GM21723 (cell line): ENCODE data around the gene CXXC5.
"Not testable (repeated sequence)": the region's sequence is repeated elsewhere in the genome, so short reads cannot be mapped to it uniquely, and the experiment has no call there.

Experiments
- ATAC-seq: cut with Tn5 transposase; IDR thresholded peaks from one replicate; pipeline ENCODE4 v1.9.1; 2021; ENCODE audit warnings: mild to moderate bottlenecking, moderate library complexity; ENCODE audit not compliant: unreplicated experiment

CXXC5 gene

DNA sequence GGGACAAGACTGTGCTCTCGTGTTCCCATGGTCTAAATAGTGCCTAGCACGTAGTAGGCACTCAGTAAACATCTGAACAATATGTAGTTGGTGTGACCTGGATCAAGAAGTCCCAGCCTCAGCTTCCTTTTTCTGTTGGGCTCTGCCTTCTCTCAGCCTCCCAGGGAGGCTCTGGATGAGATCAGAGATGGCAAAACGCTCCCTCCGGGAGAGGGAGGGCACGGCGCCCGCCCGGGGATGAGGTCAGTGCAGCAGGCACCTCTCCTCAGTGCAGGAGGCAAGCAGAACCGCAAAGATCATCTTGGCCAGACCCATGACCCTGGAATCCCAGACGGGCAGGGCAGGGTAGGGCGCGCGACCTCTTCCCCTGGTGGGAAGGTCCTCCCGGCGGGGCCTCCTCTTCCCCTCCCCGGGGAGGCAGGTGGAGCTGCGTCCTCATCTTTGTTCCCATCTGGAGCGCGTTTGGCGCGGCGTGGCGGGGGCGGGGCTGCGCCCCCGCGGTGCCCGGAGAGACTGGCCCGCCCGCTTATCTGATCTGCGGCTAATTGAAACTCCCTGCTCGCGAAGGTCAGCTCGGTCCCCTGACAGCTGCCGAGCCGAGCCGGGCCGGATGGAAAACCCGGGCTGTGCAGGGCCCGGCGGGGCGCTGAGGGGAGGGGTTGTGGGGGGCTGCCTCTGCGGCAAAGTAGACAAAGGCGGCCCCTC, 60.9 kb downstream of the CXXC5 start:
- ATAC-seq, result no peak

DNA sequence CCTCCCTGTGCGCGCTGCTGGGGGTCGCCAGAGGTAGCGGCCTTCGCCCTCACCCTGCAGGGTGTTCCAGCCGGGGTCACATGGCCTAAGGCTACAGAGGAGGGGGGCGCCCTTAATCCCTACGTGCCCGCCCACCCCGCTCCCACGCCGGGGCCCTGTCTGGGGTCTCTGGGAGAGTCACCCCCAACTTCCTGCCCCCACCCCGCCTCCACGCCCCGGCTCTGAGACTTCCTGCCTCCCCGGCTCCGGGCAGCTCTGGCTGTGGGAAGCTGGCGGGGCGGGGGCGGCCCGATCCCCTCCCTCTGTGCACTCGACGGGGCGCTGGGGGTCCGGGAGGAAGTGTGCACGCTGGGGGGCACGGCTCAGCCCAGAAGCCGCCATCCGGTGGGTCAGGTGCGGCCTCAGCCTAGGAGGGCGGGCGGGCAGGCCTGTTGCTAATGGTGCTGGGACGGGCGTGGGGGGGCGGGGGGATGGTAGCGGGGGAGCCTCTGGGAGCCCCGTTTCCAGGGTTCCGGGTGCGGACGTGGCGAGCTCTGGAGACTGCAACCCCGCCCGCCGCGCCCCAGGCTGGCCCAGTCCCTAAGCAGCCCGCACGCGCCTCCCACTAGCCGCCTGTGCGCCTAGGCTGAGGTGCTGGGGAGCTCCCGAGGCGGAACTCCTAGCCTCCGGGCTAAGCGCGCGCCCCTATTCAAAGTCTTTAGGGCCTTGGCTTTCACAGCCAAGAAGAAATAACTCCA, 61.6 kb downstream of the CXXC5 start:
- ATAC-seq, result no peak

DNA sequence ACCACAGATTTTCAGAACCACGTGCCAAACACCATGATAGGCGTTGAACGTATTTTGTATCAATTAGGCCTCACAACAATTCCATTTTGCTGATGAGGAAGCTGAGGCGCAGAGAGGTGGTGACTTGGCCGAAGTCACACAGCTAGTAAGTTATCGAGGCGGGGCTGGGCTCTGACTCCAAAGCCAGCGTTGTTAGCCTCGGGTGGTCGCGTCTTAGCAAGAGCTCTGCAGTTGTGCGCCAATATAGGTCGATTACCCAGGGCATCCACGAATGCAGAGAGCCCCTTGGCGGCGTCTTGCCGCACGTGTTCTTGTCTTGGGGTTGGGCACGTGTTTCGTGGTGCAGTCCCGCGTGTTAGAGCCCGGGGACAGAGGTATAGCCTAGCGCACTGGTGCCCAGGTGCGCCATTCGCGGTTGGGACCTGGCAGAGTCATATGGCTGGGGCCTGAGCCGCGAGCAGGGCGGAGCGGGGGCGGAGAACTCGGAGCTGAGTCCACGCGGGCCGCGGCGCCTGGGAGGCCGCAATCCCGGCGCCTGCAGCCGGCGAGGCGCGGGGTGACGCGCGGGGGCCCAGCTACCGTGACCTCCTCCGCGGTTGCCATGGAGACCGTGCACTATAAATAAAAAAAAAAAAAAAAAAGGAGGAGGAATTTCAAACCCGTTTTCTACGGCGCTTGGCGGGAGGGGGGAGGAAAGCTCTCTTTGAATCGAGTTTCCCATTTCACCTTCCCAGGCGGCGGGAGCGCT, 62.3 kb downstream of the CXXC5 start:
- ATAC-seq, result peak; percentile 30

DNA sequence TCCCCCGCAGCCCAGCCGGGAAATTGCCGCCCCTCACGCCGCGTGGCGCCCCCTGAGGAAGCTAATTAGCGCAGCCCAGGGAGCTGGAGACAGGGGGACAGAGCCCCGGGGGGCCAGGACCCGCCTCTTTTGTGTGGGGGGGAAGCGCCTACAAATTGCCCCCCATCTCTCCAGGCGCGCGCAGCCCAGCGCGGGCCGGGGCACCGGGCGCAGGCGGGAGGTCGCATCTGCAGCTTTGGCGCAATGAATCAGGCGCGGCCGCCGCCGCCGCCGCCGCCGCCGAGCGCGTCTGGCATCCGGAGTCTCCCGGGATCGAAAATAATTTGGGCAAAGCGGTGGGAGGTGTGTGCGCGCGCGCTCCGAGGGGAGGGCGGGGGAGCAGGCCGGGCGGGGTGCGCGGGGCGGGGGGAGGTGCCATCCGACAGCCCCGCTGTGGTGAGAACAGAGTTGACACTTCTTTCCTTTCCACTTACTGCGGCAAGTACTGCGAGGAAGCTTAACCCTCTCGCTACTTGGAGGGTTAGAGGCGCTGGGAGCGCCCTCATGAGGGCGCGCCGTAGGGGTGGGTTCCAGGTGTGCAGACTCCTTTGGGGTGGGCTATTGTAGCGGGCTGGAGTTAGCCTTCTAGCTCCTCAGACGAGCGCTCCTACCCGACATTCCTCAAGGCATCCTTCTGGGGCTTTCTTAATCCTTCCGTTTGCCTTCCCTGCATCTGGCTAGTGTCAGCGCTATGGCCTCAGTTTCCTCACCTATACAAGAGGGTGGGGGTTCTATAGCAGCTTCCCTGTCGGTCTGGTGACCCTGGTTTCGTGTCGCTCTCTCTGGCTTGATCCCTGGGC, 63.1 kb downstream of the CXXC5 start:
- peak; percentile 53 for ATAC-seq

DNA sequence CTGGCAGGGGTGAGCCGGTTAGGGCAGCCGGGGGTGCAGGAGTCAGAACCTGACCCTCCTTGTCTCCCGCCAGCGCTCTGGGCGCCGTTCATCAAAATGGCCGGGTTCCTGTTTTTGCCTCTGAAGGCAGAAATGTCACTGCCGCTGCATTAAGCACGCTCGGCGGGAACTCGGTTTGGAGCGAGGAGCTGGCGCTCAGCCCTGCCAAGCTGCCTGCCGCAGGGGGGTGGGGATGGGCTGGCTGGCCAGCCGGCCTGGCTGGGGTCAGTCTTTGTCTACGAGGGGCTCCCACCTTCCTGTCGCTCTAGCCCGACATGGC, 63.7 kb downstream of the CXXC5 start:
- no peak for ATAC-seq

DNA sequence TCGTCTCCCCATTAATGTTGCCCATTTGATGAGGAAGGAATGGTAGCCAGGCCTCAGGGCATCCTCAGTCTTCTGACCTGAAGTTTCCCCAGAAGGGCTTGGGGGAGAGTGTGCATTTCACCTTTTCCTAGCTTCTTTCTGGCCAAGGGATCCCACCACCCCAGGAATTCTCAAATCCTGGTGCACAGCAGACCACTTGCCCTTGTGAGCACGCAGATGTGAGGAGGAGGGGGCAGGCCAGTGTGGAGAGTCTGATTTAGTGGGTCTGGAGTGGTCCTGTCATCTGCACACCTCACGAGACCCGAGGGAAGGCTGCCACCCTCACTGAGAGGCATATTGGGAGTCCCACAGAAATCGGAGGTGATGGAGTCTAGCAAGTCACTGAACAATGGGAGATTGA, 64.3 kb downstream of the CXXC5 start:
- ATAC-seq, result no peak

DNA sequence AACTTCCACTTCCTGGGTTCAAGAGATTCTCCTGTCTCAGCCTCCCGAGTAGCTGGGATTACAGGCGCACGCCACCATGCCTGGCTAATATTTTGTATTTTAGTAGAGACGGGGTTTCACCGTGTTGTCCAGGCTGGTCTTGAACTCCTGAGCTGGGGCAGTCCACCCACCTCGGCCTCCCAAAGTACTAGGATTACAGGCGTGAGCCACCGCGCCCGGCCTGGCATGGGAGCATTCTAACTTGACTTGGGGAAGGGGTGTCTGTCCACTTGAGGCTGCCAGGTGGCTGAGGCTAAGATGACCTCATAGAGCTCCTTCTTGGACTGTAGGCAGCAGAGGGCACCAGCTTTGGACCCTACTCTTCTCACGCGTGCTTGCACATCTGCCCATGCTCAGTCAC, 65.7 kb downstream of the CXXC5 start:
- ATAC-seq, result not testable (repeated sequence)

DNA sequence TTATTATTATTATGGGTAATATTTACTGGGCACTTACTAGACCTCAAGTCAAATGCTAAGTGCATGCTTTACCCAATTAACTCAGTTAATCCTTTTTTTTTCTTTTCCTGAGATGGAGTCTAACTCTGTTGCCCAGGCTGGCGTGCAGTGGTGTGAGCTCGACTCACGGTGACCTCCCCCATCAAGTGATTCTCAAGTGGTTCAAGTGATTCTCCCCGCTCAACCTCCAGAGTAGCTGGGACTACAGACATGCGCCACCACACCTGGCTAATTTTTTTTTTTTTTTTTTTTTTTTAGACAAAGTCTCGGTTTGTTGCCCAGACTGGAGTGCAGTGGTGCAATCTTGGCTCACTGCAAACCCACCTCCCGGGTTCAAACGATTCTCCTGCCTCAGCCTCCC, 69.1 kb downstream of the CXXC5 start:
- ATAC-seq, result no peak

DNA sequence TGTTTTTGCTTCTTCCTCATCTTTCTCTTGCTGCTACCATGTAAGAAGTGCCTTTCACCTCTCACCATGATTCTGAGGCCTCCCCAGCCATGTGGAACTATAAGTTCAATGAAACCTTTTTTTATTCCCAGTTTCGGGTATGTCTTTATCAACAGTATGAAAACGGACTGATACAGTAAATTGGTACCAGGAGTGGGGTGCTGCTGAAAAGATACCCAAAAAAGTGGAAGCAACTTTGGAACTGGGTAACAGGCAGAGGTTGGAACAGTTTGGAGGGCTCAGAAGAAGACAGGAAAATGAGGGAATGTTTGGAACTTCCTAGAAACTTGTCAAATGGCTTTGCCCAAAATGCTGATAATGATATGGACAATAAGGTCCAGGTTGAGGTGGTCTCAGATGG, 70.3 kb downstream of the CXXC5 start:
- ATAC-seq, result not testable (repeated sequence)

DNA sequence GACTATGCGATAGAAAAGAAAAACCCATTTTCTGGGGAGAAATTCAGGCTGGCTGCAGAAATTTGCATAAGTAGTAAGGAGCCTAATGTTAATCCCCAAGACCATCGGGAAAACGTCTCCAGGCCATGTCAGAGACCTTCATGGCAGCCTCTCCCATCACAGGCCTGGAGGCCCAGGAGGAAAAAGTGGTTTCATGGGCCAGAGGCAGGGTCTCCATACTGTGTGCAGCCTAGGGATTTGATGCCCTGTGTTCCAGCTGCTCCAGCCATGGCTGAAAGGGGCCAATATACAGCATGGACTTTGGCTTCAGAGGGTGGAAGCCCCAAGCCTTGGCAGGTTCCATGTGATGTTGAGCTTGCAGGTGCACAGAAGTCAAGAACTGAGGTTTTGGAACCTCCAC, 71.8 kb downstream of the CXXC5 start:
- not testable (repeated sequence) for ATAC-seq

DNA sequence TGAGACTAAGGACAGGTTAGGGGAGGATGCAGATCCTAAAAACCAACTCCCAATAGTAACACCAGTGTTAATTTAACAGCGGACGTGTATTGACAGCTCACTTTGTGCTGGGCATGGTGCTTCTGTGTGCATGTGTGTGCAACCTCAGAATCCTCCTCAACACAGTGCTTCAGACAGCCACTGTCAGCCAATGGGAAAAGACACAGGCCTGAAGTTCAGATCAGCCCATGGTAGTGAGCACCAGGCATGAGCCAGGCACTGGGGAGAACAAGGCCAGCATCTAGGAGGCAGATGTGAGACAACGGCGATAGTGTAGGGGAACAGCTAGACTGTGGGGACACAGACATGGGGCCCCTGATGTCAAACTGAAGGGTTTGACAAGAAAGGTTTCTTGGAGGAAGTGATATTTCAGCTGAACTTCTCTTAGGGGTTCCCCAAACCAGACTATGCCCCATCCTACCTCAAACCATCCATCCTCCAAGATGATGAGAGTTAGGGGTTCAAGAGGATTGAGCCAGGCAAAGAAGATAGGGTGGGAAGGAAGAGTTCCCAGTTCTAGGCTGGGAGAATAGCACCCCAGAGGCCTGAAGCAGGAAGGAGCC, 75.9 kb downstream of the CXXC5 start:
- ATAC-seq, result no peak

DNA sequence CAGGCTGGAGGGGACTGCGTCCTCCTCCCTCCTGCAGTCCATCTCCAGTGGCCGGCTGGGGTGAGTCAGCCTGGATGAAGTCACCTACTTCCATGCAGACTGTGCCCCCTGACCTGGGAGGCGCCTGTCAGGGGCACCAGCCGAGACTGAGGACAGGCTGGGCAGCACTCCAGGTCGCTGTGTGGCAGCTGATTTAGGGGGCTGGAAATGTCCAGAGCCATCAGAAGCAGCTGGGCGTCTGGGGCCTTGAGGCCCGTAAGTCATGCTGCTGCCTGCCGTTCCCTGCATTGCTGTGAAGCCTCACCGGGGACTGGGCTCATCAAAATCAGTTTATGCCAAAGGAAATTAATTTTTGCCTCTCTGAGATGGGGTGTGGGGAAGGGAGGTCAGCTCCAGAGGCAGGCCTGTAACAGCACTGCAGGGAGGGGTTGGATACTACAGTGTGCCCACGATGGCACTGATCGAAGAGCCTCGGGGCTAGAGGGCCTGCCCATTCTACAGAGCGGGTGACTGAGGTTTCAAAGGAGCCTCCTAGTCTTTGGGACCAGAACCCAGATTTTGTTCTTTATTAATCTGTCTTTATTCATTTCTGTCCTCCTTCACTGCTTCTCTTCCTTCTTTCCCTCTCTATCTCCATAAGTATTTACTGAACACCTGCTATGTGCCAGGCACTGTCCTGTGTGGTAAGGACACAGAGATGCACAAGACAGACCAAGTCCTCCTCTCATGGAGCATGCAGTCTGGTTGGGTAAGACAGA, 77.1 kb downstream of the CXXC5 start:
- ATAC-seq, result no peak

DNA sequence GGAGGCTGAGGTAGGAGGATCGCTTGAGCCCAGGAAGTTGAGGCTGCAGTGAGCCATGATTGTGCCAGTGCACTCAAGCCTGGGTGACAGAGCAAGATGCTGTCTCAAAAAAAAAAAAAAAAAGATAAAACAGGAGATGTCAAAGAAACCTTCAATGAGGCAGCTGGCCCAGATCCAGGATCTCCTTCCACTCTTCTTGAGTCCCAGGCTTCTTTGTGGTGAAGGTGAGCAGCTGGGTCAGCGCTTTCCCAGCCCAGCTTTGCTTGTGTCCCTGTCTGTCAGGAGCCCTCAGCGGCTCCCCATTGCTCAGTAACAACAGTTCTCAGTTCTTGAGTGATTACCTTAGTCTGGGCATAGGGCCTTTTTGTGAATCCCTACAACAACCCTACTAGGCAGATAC, 78.1 kb downstream of the CXXC5 start:
- ATAC-seq, result no peak

DNA sequence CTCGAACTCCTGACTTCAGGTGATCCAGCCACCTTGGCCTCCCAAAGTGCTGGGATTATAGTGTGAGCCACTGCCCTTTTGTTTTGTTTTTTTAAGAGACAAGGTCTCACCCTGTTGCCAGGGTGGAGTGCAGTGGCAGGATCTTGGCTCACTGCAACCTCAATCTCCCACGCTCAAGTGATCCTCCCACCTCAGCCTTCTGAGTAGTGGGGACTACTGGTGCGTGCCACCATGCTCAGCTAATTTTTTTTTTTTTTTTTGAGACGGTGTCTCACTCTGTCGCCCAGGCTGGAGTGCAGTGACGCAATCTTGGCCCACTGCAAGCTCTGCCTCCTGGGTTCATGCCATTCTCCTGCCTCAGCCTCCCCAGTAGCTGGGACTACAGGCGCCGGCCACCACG, 79.5 kb downstream of the CXXC5 start:
- not testable (repeated sequence) for ATAC-seq

DNA sequence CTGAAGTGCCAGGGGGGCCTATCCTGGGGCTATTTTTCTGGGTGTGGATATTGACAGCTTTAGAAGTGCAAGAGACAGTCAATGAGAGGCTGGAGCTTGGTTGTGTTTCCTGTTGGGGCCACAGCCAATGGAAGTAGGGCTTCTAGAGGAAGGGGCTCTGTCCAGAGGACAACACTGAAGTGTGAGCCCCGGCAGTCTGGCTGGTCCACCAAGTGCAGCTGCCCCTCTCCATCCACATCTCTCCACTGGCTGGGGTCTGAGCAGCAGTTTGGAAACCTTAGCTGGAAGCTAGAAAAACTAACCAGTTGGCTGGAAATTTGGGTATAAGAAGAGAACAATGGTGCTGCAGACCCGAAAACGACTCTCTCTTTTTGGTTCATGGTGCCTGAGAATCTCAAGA, 83.1 kb downstream of the CXXC5 start:
- no peak for ATAC-seq

DNA sequence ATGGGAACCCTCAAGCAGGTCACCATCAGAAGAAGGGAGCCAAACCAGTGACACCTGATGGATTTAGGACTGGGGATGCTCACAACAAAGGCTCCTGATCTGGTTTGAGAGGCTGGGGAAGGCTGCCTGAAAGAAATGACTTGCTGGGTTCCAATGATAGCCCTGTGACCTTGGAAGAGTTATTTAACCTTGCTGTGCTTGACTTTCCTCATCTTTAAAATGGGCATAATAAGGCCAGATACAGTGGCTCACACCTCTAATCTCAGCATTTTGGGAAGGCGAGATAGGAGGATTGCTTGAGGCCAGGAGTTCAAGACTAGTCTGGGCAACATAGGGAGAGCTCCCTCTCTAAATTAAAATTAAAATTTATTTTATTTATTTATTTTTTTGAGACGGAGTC, 83.9 kb downstream of the CXXC5 start:
- no peak for ATAC-seq

DNA sequence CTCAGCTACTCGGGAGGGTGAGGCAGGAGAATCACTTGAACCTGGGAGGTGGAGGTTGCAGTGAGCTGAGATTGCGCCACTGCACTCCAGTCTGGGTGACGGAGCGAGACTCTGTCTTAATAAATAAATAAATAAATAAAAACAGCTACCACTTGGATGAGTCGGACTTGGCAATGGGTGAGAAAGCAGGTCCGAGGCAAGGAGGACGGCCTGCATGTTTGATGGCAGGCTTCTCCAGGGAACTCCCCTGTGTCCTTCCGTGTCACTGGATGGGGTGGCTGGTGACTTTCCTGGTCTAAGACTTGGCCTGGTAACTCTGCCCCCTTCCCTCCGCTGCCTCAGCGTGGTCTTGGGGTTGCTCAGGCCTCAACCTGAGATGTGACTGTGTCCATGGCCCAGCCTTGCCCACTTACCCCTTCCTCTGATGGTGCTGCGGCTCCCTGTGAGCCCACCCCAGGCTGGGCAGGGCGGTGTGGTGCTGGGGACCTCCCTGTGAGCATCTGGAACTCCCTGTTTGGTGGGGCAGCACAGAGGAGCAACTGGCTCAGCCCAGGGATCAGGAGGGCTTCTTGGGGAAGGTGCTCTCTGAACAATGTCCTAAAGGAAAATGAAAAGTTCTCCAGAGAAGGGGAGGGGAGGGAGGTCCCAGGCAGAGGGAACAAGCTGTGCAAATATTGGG, 85.0 kb downstream of the CXXC5 start:
- no peak for ATAC-seq
